Measurements from ENCODE around the gene FAM114A2. TPM values are rescaled to one million over a fixed set of nuclear protein-coding genes. Genes with fewer than 3 reads are reported as not detected.
"Not testable (repeated sequence)": the region's sequence is repeated elsewhere in the genome, so short reads cannot be mapped to it uniquely, and the experiment has no call there.

The FAM114A2 gene
- total RNA-seq, 5 donors from 2014 or later (not counting 1 experiment from before 2014, with no cell fraction given): 28.4 to 37.3 (median 34.5) TPM

DNA sequence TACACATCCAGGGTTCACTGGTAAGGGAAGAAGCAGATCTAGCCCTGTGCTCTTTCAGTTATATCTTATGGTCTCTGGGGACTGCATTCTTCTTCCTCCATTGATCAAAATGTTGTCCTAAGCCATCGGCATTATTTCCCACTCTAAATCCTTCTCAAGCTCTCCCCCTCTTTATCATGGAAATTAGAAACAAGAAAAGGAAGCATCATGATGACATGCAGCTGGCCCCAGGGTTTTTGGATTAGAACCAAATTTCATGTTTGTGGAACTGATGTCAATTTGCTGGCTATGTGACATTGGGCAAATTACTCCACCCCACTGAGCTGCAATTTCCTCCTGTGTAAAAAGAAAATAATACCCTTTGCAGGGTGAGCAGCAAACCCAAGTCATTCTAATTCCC lies 39.6 kb upstream of the FAM114A2 start:
- no peaks in the 10 kb centered on the region for H3K9me3 Mint-ChIP-seq
- peaks cover 12 to 29% (median 27%) of the 10 kb centered on the region in 3 donors for H3K4me1 Mint-ChIP-seq
- no peak overlapping the region for H3K4me3 ChIP-seq (ENCODE audit: control insufficient read depth in 1 of 2, extremely low read depth in 1 of 2, low read length in 1 of 2)
- ChIA-PET CTCF (no interaction called here), POLR2A (no interaction called here)
- H3K36me3 ChIP-seq (ENCODE audit: control insufficient read depth in 2 of 2, extremely low read depth in 1 of 2, insufficient read depth in 1 of 2, low read length in 1 of 2): no peaks in the 10 kb centered on the region
- H3K27ac ChIP-seq (ENCODE audit: low read length): no peak overlapping the region
- ATAC-seq (replicated peaks in 1 of 4): no peak
- WGBS (ENCODE audit: insufficient coverage): no CpG with 5 or more reads among the region's 1 CpG
- H3K27ac Mint-ChIP-seq: no peak overlapping the region
- H3K27me3 Mint-ChIP-seq: no peaks in the 10 kb centered on the region
- peaks cover 4 to 17% of the 10 kb centered on the region in 2 experiments for H3K4me1 ChIP-seq (ENCODE audit: control insufficient read depth in 1 of 2, extremely low read depth in 1 of 2, insufficient read depth in 2 of 2, low read length in 2 of 2)
- H3K9me3 ChIP-seq: no peaks in the 10 kb centered on the region
- no peaks in the 10 kb centered on the region for H3K27me3 ChIP-seq (replicated peaks in 1 of 2; ENCODE audit: control insufficient read depth in 2 of 2, extremely low read depth in 1 of 2, insufficient read depth in 2 of 2, low read length in 1 of 2)
- H3K4me3 Mint-ChIP-seq: no peak overlapping the region
- DNase-seq: no peak
- H3K36me3 Mint-ChIP-seq: no peaks in the 10 kb centered on the region

DNA sequence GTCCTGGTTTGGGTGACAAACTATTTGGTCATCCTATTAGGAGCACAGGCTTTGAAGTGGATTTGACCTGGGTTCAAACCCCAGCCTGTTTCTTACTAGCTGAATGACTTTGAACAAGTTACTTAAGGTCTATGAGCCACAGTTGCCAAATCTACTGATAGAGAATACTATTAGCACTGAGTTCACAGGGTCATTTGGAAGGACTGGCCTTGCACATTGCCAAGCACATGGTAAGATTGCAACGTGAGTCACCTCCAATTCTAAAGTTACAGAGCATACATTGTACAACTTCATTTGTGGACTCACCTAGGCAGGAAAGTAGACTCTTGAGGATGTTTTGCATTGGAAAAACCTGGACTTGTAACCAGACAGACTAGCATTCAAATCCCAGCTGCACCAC lies 39.0 kb upstream of the FAM114A2 start:
- Mint-ChIP-seq H3K9me3 (no peaks in the 10 kb centered on the region), H3K27ac (no peak overlapping the region), H3K27me3 (no peaks in the 10 kb centered on the region), H3K36me3 (no peaks in the 10 kb centered on the region), H3K4me3 (no peak overlapping the region), H3K4me1 (peaks cover 15 to 33% (median 33%) of the 10 kb centered on the region in 3 donors)
- ChIA-PET POLR2A (no interaction called here), CTCF (interaction anchor here in 1 of 2 donors (0.6 to 1.1 kb wide), 2 partner anchors 13 to 17 kb away, joined by 3 to 5 read pairs; no protein-coding TSS in a partner anchor)
- H3K27me3 ChIP-seq (replicated peaks in 1 of 2; ENCODE audit: control insufficient read depth in 2 of 2, extremely low read depth in 1 of 2, insufficient read depth in 2 of 2, low read length in 1 of 2): no peaks in the 10 kb centered on the region
- no peak for ATAC-seq (replicated peaks in 1 of 4)
- H3K4me3 ChIP-seq (ENCODE audit: control insufficient read depth in 1 of 2, extremely low read depth in 1 of 2, low read length in 1 of 2): no peak overlapping the region
- peaks cover 4 to 17% of the 10 kb centered on the region in 2 experiments for H3K4me1 ChIP-seq (ENCODE audit: control insufficient read depth in 1 of 2, extremely low read depth in 1 of 2, insufficient read depth in 2 of 2, low read length in 2 of 2)
- no peak for DNase-seq
- no peak overlapping the region for H3K27ac ChIP-seq (ENCODE audit: low read length)
- H3K9me3 ChIP-seq: no peaks in the 10 kb centered on the region
- no CpG with 5 or more reads among the region's 1 CpG for WGBS (ENCODE audit: insufficient coverage)
- no peaks in the 10 kb centered on the region for H3K36me3 ChIP-seq (ENCODE audit: control insufficient read depth in 2 of 2, extremely low read depth in 1 of 2, insufficient read depth in 1 of 2, low read length in 1 of 2)

DNA sequence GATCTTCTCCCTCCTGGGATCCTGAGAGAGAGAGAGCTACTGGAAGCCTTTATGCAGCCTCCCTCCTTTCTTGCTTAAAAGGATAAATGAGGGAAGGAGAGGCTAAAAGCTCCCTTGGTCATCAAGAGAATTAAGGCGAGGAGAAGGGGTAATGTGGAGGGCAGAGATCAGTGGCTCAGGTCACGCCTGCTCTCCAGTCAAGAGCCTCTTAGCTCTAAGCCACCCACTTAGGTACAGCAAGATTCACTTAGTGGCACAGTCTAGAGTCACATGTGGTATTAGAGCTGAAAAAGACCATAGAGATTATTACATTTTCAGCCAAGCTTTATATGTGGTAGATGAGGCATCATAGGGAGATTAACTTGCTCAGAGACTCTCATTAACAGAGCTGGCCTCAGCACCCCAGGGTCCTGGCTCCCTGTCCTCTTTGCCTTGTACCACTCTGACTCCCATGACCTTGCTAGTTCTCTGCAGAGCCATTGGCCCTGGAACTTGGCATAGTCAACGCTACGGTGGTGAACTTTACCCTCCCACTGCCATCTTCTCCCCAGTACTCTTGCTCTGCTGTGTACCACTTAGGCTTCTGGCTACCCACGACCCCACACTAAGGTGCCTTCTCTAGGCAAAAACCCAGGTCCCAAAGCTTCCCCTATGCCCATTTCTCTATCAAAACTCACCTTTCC lies 37.7 kb upstream of the FAM114A2 start:
- Histone ChIP-seq H3K9me3 (no peaks in the 10 kb centered on the region), H3K27me3 (replicated peaks in 1 of 2; ENCODE audit: control insufficient read depth in 2 of 2, extremely low read depth in 1 of 2, insufficient read depth in 2 of 2, low read length in 1 of 2) (no peaks in the 10 kb centered on the region), H3K36me3 (ENCODE audit: control insufficient read depth in 2 of 2, extremely low read depth in 1 of 2, insufficient read depth in 1 of 2, low read length in 1 of 2) (no peaks in the 10 kb centered on the region), H3K4me1 (ENCODE audit: control insufficient read depth in 1 of 2, extremely low read depth in 1 of 2, insufficient read depth in 2 of 2, low read length in 2 of 2) (peaks cover 4 to 24% of the 10 kb centered on the region in 2 experiments), H3K27ac (ENCODE audit: low read length) (no peak overlapping the region), H3K4me3 (ENCODE audit: control insufficient read depth in 1 of 2, extremely low read depth in 1 of 2, low read length in 1 of 2) (no peak overlapping the region)
- Mint-ChIP-seq H3K27me3 (no peaks in the 10 kb centered on the region), H3K9me3 (no peaks in the 10 kb centered on the region), H3K4me1 (peaks cover 22 to 42% (median 40%) of the 10 kb centered on the region in 3 donors), H3K27ac (no peak overlapping the region), H3K36me3 (no peaks in the 10 kb centered on the region), H3K4me3 (no peak overlapping the region)
- ATAC-seq (replicated peaks in 1 of 4) (no peak), DNase-seq (no peak)
- WGBS (ENCODE audit: insufficient coverage): 95% methylated on average over 2 of the region's 5 CpGs
- POLR2A ChIA-PET: interaction anchor here in 1 of 2 donors (0.8 kb wide), 1 partner anchor 10 kb away, joined by 4 read pairs; no protein-coding TSS in a partner anchor
- CTCF ChIA-PET: interaction anchor here in 1 of 2 donors (1.1 to 2.3 kb wide), 3 partner anchors 10 to 81 kb away, joined by 3 to 8 read pairs (median 5); no protein-coding TSS in a partner anchor

DNA sequence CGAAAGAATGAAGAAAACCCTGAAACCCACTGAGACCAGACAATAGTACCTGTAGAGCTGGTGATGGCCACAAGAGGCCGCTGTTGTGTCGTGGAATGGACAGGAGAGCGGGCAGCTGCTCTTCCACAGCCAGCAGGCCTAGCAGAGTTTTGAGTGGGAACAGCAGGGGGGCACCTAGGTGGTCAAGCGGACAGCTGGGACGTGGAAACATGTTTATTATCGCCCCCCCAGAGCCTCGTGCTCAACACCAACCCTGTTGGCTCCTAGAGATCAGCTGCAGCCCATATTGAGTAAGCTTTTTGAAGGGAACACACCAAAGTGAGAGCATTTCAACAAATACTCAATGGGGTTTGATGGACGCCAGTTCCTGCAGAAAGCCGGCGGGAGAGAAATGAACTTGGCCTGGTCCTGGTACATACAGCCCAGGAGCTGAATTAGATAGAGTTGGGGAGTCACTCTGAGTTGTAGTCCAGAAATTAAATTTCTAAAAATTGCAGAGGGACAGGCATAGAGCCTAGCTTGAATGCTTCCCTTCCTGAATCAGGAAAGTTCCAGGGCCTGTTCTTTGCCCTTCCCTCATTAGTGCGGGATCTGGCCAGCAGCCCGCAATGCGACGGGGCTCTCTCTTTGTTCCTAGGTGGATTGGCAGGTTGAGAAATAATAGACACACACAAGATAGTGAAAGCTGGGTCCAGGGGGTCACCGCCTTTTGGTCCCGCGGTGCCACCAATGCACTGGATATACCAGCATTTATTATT lies 33.9 kb upstream of the FAM114A2 start:
- no peaks in the 10 kb centered on the region for H3K9me3 ChIP-seq
- Mint-ChIP-seq H3K27ac (peak overlapping the region; percentile 28 to 54), H3K27me3 (peaks cover 0 to 12% of the 10 kb centered on the region in 2 donors), H3K9me3 (no peaks in the 10 kb centered on the region), H3K36me3 (no peaks in the 10 kb centered on the region), H3K4me3 (peak overlapping the region in 1 of 3 donors; percentile 4), H3K4me1 (peaks cover 22 to 42% (median 40%) of the 10 kb centered on the region in 3 donors)
- H3K27ac ChIP-seq (ENCODE audit: low read length): no peak overlapping the region
- no peaks in the 10 kb centered on the region for H3K36me3 ChIP-seq (ENCODE audit: control insufficient read depth in 2 of 2, extremely low read depth in 1 of 2, insufficient read depth in 1 of 2, low read length in 1 of 2)
- peak; percentile 54 to 90 (median 78) for DNase-seq
- H3K4me3 ChIP-seq (ENCODE audit: control insufficient read depth in 1 of 2, extremely low read depth in 1 of 2, low read length in 1 of 2): no peak overlapping the region
- CTCF ChIA-PET: interaction anchor here (0.6 to 2.1 kb wide), 46 partner anchors 9 to 1542 kb away, joined by 3 to 51 read pairs (median 5); partner anchors contain the start of genes GALNT10 (in 2 of the 2), FAM114A2 (in 1 of the 2) and MFAP3 (in 1 of the 2)
- 27% methylated on average over 5 of the region's 18 CpGs for WGBS (ENCODE audit: insufficient coverage)
- H3K4me1 ChIP-seq (ENCODE audit: control insufficient read depth in 1 of 2, extremely low read depth in 1 of 2, insufficient read depth in 2 of 2, low read length in 2 of 2): peaks cover 4 to 24% of the 10 kb centered on the region in 2 experiments
- peak; percentile 82 to 91 (median 84) for ATAC-seq (replicated peaks in 1 of 4)
- H3K27me3 ChIP-seq (replicated peaks in 1 of 2; ENCODE audit: control insufficient read depth in 2 of 2, extremely low read depth in 1 of 2, insufficient read depth in 2 of 2, low read length in 1 of 2): no peaks in the 10 kb centered on the region
- POLR2A ChIA-PET: interaction anchor here in 1 of 2 donors (0.7 kb wide), 1 partner anchor 23 kb away, joined by 4 read pairs; no protein-coding TSS in a partner anchor

DNA sequence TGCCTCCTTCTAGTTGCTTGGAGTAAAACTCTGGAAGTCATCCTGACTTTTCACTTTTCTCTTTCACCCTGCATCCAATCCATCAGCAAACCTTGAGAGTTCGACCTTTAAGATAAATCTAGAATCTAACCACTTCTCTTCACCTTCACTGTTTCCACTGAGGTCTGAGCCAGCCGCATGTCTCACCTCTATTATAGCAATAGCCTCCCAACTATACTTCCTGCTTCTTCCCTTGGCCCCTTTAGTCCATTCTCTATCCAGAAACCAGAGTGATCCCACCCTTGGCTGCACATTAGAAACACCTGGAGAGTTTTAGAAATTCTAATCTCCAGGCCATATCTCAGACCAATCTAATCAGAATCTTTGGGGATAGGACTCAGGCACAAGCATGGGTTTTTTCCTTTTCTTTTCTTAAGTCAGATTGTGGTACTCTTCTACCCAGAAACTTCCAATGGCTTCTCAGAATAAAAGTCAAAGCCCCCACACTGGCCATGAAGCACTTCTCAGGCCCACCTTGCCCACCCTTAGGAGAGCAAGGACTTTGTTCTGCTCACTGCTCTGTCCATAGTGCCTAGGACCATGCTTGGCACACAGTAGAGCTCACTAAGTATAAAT lies 33.2 kb upstream of the FAM114A2 start:
- ATAC-seq (replicated peaks in 1 of 4): no peak
- Mint-ChIP-seq H3K27me3 (peaks cover 0 to 12% of the 10 kb centered on the region in 2 donors), H3K4me3 (peak overlapping the region in 1 of 3 donors; percentile 4), H3K4me1 (peaks cover 22 to 37% (median 36%) of the 10 kb centered on the region in 3 donors), H3K27ac (peak overlapping the region in 1 of 2 donors; percentile 50), H3K9me3 (no peaks in the 10 kb centered on the region), H3K36me3 (no peaks in the 10 kb centered on the region)
- no peaks in the 10 kb centered on the region for H3K27me3 ChIP-seq (replicated peaks in 1 of 2; ENCODE audit: control insufficient read depth in 2 of 2, extremely low read depth in 1 of 2, insufficient read depth in 2 of 2, low read length in 1 of 2)
- WGBS (ENCODE audit: insufficient coverage): 44% methylated on average over 2 of the region's 2 CpGs
- H3K9me3 ChIP-seq: no peaks in the 10 kb centered on the region
- no peak overlapping the region for H3K27ac ChIP-seq (ENCODE audit: low read length)
- DNase-seq: no peak
- H3K4me1 ChIP-seq (ENCODE audit: control insufficient read depth in 1 of 2, extremely low read depth in 1 of 2, insufficient read depth in 2 of 2, low read length in 2 of 2): peaks cover 4 to 24% of the 10 kb centered on the region in 2 experiments
- ChIA-PET CTCF (interaction anchor here (0.6 to 2.1 kb wide), 43 partner anchors 8 to 380 kb away, joined by 3 to 51 read pairs (median 5); partner anchors contain the start of genes GALNT10 (in 2 of the 2), FAM114A2 (in 1 of the 2) and MFAP3 (in 1 of the 2)), POLR2A (interaction anchor here in 1 of 2 donors (0.7 kb wide), 1 partner anchor 23 kb away, joined by 4 read pairs; no protein-coding TSS in a partner anchor)
- H3K36me3 ChIP-seq (ENCODE audit: control insufficient read depth in 2 of 2, extremely low read depth in 1 of 2, insufficient read depth in 1 of 2, low read length in 1 of 2): no peaks in the 10 kb centered on the region
- no peak overlapping the region for H3K4me3 ChIP-seq (ENCODE audit: control insufficient read depth in 1 of 2, extremely low read depth in 1 of 2, low read length in 1 of 2)

DNA sequence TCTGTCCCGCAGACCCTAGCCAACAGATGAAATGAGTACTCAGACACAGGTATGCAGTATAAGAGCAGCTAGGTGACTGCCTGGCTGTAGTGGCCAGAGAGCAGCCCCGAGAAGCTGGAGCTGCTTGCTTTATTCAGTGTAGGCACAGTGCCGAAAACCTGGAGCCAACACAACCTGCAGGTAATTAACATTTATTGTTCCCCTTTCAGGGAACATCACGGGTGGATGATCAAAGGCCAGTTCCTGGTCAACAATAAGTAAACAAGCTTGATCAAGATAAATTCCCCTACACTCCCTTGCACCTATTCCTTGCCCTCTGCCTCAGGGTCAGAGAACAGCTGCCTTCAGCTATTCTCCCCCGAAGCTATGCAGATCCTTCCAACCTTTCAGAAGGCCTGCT lies 31.1 kb upstream of the FAM114A2 start:
- H3K4me3 Mint-ChIP-seq; H3K27me3 ChIP-seq (replicated peaks in 1 of 2; ENCODE audit: control insufficient read depth in 2 of 2, extremely low read depth in 1 of 2, insufficient read depth in 2 of 2, low read length in 1 of 2); ATAC-seq (replicated peaks in 1 of 4); H3K9me3 ChIP-seq; H3K27ac Mint-ChIP-seq; H3K4me3 ChIP-seq (ENCODE audit: control insufficient read depth in 1 of 2, extremely low read depth in 1 of 2, low read length in 1 of 2); H3K9me3 Mint-ChIP-seq; H3K36me3 ChIP-seq (ENCODE audit: control insufficient read depth in 2 of 2, extremely low read depth in 1 of 2, insufficient read depth in 1 of 2, low read length in 1 of 2); DNase-seq; POLR2A ChIA-PET; H3K27ac ChIP-seq (ENCODE audit: low read length); H3K36me3 Mint-ChIP-seq: not testable (repeated sequence)
- WGBS (ENCODE audit: insufficient coverage): 89% methylated on average over 5 of the region's 5 CpGs
- peaks cover 10 to 20% (median 20%) of the 10 kb centered on the region in 3 donors for H3K4me1 Mint-ChIP-seq
- H3K4me1 ChIP-seq (ENCODE audit: control insufficient read depth in 1 of 2, extremely low read depth in 1 of 2, insufficient read depth in 2 of 2, low read length in 2 of 2): peaks cover 0 to 13% of the 10 kb centered on the region in 2 experiments
- peaks cover 0 to 12% of the 10 kb centered on the region in 2 donors for H3K27me3 Mint-ChIP-seq
- CTCF ChIA-PET: interaction anchor here (0.7 to 0.8 kb wide), 2 partner anchors 110 to 408 kb away, joined by 3 to 6 read pairs; partner anchors contain the start of gene HAND1 (in 1 of the 2)

Data from T-cell (primary cell).